Sigmoid colon (tissue), 4 donors: ENCODE measurements around the gene MYLIP.

Experiments used
- EP300 ChIP-seq, 4 donors: sonication (generic); formaldehyde crosslinking; IDR thresholded peaks; one replicate each; pipeline ENCODE4 v1.6.1; 2017; ENCODE audit warnings: antibody characterized with exemption in 4 of 4
- POLR2A ChIP-seq, 2 donors: fragments of 450-650 bp; IDR thresholded peaks; one replicate each; pipeline ENCODE4 v1.6.1; 2016; ENCODE audit warnings: antibody characterized with exemption in 2 of 2, mild to moderate bottlenecking in 2 of 2, moderate library complexity in 2 of 2
- TF ChIP-seq, protein P1 (sequence below), 4 experiments: fragments of 450-650 bp in 3 of 4; fragments of 200-600 bp in 1 of 4; IDR thresholded peaks; one replicate each; pipeline ENCODE4 v1.5.1; 2016 to 2019; ENCODE audit warnings: antibody characterized with exemption in 4 of 4, mild to moderate bottlenecking in 3 of 4, moderate library complexity in 2 of 4

DNA sequence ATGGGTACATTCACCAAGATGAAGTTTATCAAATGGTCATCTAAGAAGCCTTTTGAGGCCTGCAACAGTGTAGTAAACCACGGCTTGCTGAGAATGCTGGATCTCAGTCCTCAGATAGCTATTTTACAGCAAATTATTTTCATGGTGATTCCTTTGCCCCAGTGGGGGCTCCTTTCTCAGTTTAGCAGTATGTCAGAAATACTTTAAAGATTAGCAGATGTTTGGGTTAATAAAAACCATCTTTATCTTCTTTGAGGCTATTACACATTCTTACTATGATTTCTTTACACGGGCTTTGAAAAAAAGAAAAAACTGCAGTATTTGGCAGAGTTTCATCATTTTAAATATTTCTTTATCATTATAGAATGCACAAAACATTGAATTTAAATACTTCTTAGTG lies 10.7 kb downstream of the MYLIP start:
- no peak for TF ChIP-seq POLR2A (IDR thresholded peaks at IDR 0.05)
- TF ChIP-seq EP300 (IDR thresholded peaks at IDR 0.05) = no peak
- TF ChIP-seq, protein P1, sequence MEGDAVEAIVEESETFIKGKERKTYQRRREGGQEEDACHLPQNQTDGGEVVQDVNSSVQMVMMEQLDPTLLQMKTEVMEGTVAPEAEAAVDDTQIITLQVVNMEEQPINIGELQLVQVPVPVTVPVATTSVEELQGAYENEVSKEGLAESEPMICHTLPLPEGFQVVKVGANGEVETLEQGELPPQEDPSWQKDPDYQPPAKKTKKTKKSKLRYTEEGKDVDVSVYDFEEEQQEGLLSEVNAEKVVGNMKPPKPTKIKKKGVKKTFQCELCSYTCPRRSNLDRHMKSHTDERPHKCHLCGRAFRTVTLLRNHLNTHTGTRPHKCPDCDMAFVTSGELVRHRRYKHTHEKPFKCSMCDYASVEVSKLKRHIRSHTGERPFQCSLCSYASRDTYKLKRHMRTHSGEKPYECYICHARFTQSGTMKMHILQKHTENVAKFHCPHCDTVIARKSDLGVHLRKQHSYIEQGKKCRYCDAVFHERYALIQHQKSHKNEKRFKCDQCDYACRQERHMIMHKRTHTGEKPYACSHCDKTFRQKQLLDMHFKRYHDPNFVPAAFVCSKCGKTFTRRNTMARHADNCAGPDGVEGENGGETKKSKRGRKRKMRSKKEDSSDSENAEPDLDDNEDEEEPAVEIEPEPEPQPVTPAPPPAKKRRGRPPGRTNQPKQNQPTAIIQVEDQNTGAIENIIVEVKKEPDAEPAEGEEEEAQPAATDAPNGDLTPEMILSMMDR (IDR thresholded peaks at IDR 0.05) = no peak
